ENCODE results near the gene PCDHGA3.
A peak's percentile ranks its signal among the peaks of the same experiment; 100 is the strongest.

Gene PCDHGA3

DNA sequence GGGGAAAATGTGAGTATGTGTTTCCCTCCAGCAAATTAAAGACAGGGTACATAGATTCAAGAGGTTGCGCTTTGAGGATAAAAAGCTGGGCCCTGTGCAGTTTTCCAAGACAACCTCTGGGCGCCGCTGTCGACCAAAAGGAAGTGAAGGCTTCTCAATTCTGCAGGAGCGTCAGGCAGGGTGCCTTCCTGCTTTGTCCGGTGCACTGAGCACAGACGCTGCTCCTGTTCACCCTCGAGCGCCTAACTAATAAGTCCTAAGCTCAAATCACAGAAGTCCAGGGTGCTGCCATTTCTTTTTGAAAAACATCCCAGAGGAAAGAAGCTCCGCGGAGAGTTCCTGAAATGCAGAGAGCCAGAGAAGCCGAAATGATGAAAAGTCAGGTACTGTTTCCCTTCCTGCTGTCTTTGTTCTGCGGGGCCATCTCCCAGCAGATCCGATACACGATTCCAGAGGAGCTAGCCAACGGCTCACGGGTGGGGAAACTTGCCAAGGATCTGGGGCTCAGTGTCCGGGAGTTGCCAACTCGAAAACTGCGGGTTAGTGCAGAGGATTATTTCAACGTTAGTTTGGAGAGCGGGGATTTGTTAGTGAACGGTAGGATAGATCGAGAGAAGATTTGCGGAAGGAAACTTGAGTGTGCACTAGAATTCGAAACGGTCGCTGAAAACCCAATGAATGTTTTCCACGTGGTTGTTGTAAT lies 6.4 kb downstream of the PCDHGA3 start, which contains the start of gene PCDHGB1:
PCDHGB1 (plus strand) TSS at position 183 of the 703 bp plus-strand sequence; CDS start at position 345, 162 bp downstream.
- Histone ChIP-seq H3K4me1 (ENCODE audit: insufficient read depth, low read length) (no peaks in the 10 kb centered on the region), H3K27ac (ENCODE audit: low read depth, low read length) (no peak within 1 kb of the TSS), H3K27me3 (ENCODE audit: insufficient read depth, low read length) (no peaks in the 10 kb centered on the region), H3K9me3 (ENCODE audit: insufficient read depth, low read depth, low read length) (peaks cover 57% of the 10 kb centered on the region), H3K9ac (ENCODE audit: low read depth, low read length) (no peak within 1 kb of the TSS; the same call in 1 of the 2 replicates), H3K36me3 (ENCODE audit: insufficient read depth, low read length) (no peaks in the 10 kb centered on the region), H3K4me3 (ENCODE audit: low read length) (peak within 1 kb of the TSS; percentile 43)
- WGBS, result 81% methylated on average over 29 of the region's 29 CpGs

DNA sequence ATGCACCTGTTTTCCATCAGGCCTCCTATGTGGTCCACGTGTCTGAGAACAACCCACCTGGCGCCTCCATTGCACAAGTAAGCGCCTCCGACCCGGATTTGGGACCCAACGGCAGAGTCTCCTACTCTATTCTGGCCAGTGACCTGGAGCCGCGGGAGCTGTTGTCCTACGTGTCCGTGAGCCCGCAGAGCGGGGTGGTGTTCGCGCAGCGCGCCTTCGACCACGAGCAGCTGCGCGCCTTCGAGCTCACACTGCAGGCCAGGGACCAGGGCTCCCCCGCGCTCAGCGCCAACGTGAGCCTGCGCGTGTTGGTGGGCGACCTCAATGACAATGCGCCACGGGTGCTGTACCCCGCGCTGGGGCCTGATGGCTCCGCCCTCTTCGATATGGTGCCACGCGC lies 8.0 kb downstream of the PCDHGA3 start:
- Histone ChIP-seq H3K9me3 (ENCODE audit: insufficient read depth, low read depth, low read length) (peaks cover 62% of the 10 kb centered on the region), H3K36me3 (ENCODE audit: insufficient read depth, low read length) (no peaks in the 10 kb centered on the region), H3K9ac (ENCODE audit: low read depth, low read length) (no peak overlapping the region), H3K4me3 (ENCODE audit: low read length) (no peak overlapping the region), H3K27ac (ENCODE audit: low read depth, low read length) (no peak overlapping the region), H3K4me1 (ENCODE audit: insufficient read depth, low read length) (no peaks in the 10 kb centered on the region), H3K27me3 (ENCODE audit: insufficient read depth, low read length) (no peaks in the 10 kb centered on the region)
- WGBS, result 96% methylated on average over 29 of the region's 36 CpGs

DNA sequence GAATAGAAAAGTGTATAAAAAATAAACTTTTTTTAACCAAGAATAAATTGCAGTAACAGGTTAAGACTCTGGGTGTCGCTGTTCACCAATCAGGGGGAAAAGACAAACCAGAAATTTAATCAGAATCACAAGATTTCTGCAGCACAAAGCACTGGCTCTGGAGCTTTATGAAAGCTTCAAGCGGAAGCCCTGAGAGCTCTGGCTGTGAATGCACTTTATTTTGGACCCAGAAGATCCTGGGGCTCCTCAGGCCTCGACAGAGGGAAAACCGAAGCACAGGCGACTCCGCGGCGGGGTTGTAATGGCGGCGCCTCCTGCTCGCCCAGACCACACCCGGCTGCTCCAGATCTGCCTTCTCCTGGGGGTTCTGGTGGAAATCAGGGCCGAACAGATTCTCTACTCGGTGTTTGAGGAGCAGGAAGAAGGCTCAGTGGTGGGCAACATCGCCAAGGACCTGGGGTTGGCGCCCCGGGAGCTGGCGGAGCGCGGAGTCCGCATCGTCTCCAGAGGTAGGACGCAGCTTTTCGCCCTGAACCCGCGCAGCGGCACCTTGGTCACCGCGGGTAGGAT lies 11.4 kb downstream of the PCDHGA3 start, which contains the start of gene PCDHGA4:
PCDHGA4 (plus strand) TSS at position 122 of the 570 bp plus-strand sequence; CDS start at position 209, 87 bp downstream.
- no peaks in the 10 kb centered on the region for H3K27me3 ChIP-seq (ENCODE audit: insufficient read depth, low read length)
- 95% methylated on average over 29 of the region's 29 CpGs for WGBS
- no peak within 1 kb of the TSS for H3K9ac ChIP-seq (ENCODE audit: low read depth, low read length)
- H3K4me1 ChIP-seq (ENCODE audit: insufficient read depth, low read length), result no peaks in the 10 kb centered on the region
- no peaks in the 10 kb centered on the region for H3K36me3 ChIP-seq (ENCODE audit: insufficient read depth, low read length)
- no peak within 1 kb of the TSS for H3K4me3 ChIP-seq (ENCODE audit: low read length)
- peaks cover 54% of the 10 kb centered on the region for H3K9me3 ChIP-seq (ENCODE audit: insufficient read depth, low read depth, low read length)
- no peak within 1 kb of the TSS for H3K27ac ChIP-seq (ENCODE audit: low read depth, low read length)

DNA sequence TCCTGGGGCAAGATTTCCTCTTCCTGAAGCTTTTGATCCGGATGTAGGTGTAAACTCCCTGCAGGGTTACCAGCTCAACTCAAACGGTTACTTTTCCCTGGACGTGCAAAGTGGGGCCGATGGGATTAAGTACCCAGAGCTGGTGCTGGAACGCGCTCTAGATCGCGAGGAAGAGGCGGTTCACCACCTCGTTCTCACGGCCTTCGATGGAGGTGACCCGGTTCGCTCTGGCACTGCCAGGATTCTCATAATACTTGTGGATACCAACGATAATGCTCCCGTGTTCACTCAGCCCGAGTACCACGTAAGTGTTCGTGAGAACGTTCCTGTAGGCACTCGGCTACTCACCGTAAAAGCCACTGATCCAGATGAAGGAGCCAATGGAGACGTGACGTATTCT lies 12.0 kb downstream of the PCDHGA3 start:
- Histone ChIP-seq H3K9ac (ENCODE audit: low read depth, low read length) (no peak overlapping the region), H3K27me3 (ENCODE audit: insufficient read depth, low read length) (no peaks in the 10 kb centered on the region), H3K36me3 (ENCODE audit: insufficient read depth, low read length) (peaks cover under 1% of the 10 kb centered on the region; the same call in 1 of the 2 replicates), H3K27ac (ENCODE audit: low read depth, low read length) (no peak overlapping the region), H3K9me3 (ENCODE audit: insufficient read depth, low read depth, low read length) (peaks cover 52% of the 10 kb centered on the region), H3K4me3 (ENCODE audit: low read length) (no peak overlapping the region), H3K4me1 (ENCODE audit: insufficient read depth, low read length) (no peaks in the 10 kb centered on the region)
- WGBS, result 96% methylated on average over 24 of the region's 24 CpGs

DNA sequence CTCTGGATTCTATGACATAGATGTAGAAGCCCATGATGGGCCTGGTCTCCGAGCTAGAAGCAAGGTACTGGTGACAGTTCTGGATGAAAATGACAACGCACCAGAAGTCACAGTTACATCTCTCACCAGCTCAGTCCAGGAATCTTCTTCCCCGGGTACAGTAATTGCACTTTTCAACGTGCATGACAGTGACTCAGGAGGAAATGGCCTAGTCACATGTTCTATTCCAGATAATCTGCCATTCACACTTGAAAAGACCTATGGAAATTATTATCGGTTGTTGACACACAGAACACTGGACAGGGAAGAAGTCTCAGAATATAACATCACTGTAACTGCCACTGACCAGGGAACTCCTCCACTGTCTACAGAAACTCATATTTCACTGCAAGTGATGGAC lies 12.5 kb downstream of the PCDHGA3 start:
- no peaks in the 10 kb centered on the region for H3K27me3 ChIP-seq (ENCODE audit: insufficient read depth, low read length)
- no peak overlapping the region for H3K9ac ChIP-seq (ENCODE audit: low read depth, low read length)
- H3K9me3 ChIP-seq (ENCODE audit: insufficient read depth, low read depth, low read length), result peaks cover 53% of the 10 kb centered on the region
- no peak overlapping the region for H3K4me3 ChIP-seq (ENCODE audit: low read length)
- no peak overlapping the region for H3K27ac ChIP-seq (ENCODE audit: low read depth, low read length)
- H3K36me3 ChIP-seq (ENCODE audit: insufficient read depth, low read length), result peaks cover 4% of the 10 kb centered on the region; the same call in 1 of the 2 replicates
- no peaks in the 10 kb centered on the region for H3K4me1 ChIP-seq (ENCODE audit: insufficient read depth, low read length)
- 89% methylated on average over 5 of the region's 5 CpGs for WGBS

DNA sequence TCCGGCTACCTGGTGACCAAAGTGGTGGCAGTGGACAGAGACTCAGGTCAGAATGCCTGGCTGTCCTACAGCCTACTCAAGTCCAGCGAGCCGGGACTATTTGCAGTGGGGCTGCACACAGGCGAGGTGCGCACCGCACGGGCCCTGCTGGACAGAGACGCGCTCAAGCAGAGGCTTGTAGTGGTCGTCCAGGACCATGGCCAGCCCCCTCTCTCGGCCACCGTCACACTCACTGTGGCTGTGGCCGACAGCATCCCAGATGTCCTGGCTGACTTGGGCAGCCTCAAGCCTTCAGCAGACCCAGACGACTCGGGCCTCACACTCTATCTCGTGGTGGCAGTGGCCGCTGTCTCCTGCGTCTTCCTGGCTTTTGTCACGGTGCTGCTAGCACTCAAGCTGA lies 13.3 kb downstream of the PCDHGA3 start:
- Histone ChIP-seq H3K9me3 (ENCODE audit: insufficient read depth, low read depth, low read length) (peaks cover 52% of the 10 kb centered on the region), H3K27me3 (ENCODE audit: insufficient read depth, low read length) (no peaks in the 10 kb centered on the region), H3K4me1 (ENCODE audit: insufficient read depth, low read length) (no peaks in the 10 kb centered on the region), H3K27ac (ENCODE audit: low read depth, low read length) (no peak overlapping the region), H3K4me3 (ENCODE audit: low read length) (no peak overlapping the region), H3K36me3 (ENCODE audit: insufficient read depth, low read length) (peaks cover 4% of the 10 kb centered on the region; the same call in 1 of the 2 replicates), H3K9ac (ENCODE audit: low read depth, low read length) (no peak overlapping the region)
- 94% methylated on average over 19 of the region's 19 CpGs for WGBS

DNA sequence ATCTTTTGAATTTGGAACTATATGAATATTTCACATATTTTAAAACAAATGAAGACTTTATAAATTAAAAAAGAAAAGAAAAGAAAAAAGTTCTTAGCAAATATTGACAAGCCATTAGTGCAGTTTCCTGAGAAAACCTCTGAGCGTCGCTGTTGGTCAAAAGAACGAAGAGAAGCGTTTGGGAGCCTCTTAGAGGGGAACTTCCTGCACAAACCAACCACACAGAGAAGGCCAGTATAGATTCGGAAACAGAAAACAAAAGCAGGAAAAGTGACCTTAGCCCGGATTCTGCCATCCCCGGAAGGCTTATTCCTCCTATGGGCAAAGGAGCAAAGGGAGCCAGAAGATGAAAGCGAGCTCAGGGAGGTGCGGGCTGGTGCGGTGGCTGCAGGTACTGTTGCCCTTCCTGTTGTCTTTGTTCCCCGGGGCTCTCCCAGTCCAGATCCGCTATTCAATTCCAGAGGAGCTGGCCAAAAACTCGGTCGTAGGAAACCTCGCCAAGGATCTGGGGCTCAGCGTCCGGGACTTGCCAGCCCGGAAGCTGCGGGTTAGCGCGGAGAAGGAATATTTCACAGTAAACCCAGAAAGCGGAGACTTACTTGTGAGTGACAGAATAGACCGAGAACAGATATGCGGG lies 16.3 kb downstream of the PCDHGA3 start, which contains the start of gene PCDHGB2:
PCDHGB2 (plus strand) TSS at position 205 of the 637 bp plus-strand sequence; CDS start at position 347, 142 bp downstream.
- H3K36me3 ChIP-seq (ENCODE audit: insufficient read depth, low read length), result peaks cover 7% of the 10 kb centered on the region; the same call in 1 of the 2 replicates
- 93% methylated on average over 24 of the region's 24 CpGs for WGBS
- peaks cover 57% of the 10 kb centered on the region for H3K9me3 ChIP-seq (ENCODE audit: insufficient read depth, low read depth, low read length)
- no peaks in the 10 kb centered on the region for H3K27me3 ChIP-seq (ENCODE audit: insufficient read depth, low read length)
- peak within 1 kb of the TSS; percentile 22 for H3K4me3 ChIP-seq (ENCODE audit: low read length)
- no peak within 1 kb of the TSS for H3K9ac ChIP-seq (ENCODE audit: low read depth, low read length)
- H3K4me1 ChIP-seq (ENCODE audit: insufficient read depth, low read length), result 0 out of 2 replicates have a peak, but pooled peaks cover 6% of the 10 kb centered on the region
- no peak within 1 kb of the TSS for H3K27ac ChIP-seq (ENCODE audit: low read depth, low read length)

DNA sequence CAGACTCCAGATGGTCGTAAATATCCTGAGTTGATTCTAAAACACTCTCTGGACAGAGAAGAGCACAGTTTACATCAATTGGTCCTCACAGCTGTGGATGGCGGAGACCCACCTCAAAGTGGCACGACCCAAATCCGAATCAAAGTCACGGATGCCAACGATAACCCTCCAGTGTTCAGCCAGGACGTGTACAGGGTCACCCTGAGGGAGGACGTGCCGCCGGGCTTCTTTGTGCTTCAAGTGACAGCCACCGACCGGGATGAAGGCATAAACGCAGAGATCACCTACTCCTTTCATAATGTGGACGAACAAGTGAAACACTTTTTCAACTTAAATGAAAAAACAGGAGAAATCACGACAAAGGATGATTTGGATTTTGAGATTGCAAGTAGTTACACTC lies 17.1 kb downstream of the PCDHGA3 start:
- peaks cover 7% of the 10 kb centered on the region; the same call in 1 of the 2 replicates for H3K36me3 ChIP-seq (ENCODE audit: insufficient read depth, low read length)
- 0 out of 2 replicates have a peak, but pooled peaks cover 6% of the 10 kb centered on the region for H3K4me1 ChIP-seq (ENCODE audit: insufficient read depth, low read length)
- H3K9ac ChIP-seq (ENCODE audit: low read depth, low read length), result no peak overlapping the region
- H3K27me3 ChIP-seq (ENCODE audit: insufficient read depth, low read length), result no peaks in the 10 kb centered on the region
- WGBS, result 97% methylated on average over 15 of the region's 15 CpGs
- H3K27ac ChIP-seq (ENCODE audit: low read depth, low read length), result no peak overlapping the region
- no peak overlapping the region for H3K4me3 ChIP-seq (ENCODE audit: low read length)
- H3K9me3 ChIP-seq (ENCODE audit: insufficient read depth, low read depth, low read length), result peaks cover 57% of the 10 kb centered on the region

DNA sequence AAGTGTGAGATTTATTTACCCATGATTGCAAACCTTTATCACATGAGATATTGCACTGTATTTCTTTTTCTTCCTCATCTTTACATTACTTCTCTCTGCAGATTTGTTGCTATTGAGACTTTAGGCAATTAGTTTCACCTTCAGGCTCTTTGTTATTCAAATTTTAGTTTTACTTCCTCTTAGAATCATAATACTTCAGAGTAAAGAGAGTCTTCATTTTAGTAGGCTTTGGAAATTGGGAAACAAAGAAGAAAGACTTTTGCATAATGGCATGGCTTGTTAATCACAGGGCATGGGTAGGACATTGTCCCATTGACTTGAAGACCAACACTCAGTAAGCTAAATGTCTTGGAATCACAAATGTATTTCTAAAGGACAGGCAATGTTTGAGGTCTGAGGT lies 19.1 kb downstream of the PCDHGA3 start:
- Histone ChIP-seq H3K27ac (ENCODE audit: low read depth, low read length) (no peak overlapping the region), H3K36me3 (ENCODE audit: insufficient read depth, low read length) (peaks cover 7% of the 10 kb centered on the region; the same call in 1 of the 2 replicates), H3K4me3 (ENCODE audit: low read length) (peak overlapping the region; percentile 27; the same call in 1 of the 2 replicates), H3K27me3 (ENCODE audit: insufficient read depth, low read length) (no peaks in the 10 kb centered on the region), H3K9me3 (ENCODE audit: insufficient read depth, low read depth, low read length) (peaks cover 60% of the 10 kb centered on the region), H3K4me1 (ENCODE audit: insufficient read depth, low read length) (0 out of 2 replicates have a peak, but pooled peaks cover 6% of the 10 kb centered on the region), H3K9ac (ENCODE audit: low read depth, low read length) (no peak overlapping the region)

DNA sequence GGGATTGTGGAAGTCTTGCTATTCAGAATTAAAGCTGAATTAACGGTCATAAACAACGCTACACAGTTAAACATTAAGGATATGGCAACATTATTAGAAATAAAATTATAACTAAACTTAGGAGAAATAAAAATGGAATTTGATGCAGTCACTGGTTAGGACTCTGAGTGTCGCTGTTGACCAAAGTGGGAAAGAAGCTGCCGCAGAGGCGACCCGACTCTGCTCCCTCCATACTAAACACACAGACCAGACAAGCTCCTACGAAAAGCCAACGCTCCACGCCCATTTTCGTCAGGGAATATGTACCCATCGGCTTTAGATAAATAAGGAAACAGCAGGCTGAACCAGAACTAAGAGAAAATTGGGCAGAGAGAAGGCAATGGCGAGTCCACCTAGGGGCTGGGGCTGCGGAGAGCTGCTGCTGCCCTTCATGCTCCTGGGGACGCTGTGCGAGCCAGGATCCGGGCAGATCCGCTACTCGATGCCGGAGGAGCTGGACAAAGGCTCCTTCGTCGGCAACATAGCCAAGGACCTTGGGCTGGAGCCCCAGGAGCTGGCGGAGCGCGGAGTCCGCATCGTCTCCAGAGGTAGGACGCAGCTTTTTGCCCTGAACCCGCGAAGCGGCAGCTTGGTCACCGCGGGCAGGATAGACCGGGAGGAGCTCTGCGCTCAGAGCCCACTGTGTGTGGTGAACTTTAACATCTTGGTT lies 20.5 kb downstream of the PCDHGA3 start, which contains the start of gene PCDHGA5:
PCDHGA5 (plus strand) TSS at position 211 of the 709 bp plus-strand sequence; CDS start at position 380, 169 bp downstream.
- H3K27ac ChIP-seq (ENCODE audit: low read depth, low read length), result no peak within 1 kb of the TSS
- no peak within 1 kb of the TSS for H3K4me3 ChIP-seq (ENCODE audit: low read length)
- H3K27me3 ChIP-seq (ENCODE audit: insufficient read depth, low read length), result no peaks in the 10 kb centered on the region

More for the DNA sequence above, 20.5 kb downstream of the PCDHGA3 start, which contains the start of gene PCDHGA5:
- Histone ChIP-seq H3K9ac (ENCODE audit: low read depth, low read length) (no peak within 1 kb of the TSS), H3K36me3 (ENCODE audit: insufficient read depth, low read length) (peaks cover 7% of the 10 kb centered on the region; the same call in 1 of the 2 replicates), H3K4me1 (ENCODE audit: insufficient read depth, low read length) (0 out of 2 replicates have a peak, but pooled peaks cover 6% of the 10 kb centered on the region), H3K9me3 (ENCODE audit: insufficient read depth, low read depth, low read length) (peaks cover 64% of the 10 kb centered on the region)
- WGBS, result 97% methylated on average over 33 of the region's 34 CpGs
